ENCODE measurements around the gene SPACA5B.

GRCh38 chrX:48154796-48155195 lies 24.4 kb downstream of the SPACA5B start:
- no peak for TF ChIP-seq POLR2A (IDR thresholded peaks at IDR 0.05; ENCODE audit: low read length)
- no peak for TF ChIP-seq GATA1 (IDR thresholded peaks at IDR 0.05; ENCODE audit: low read depth, low read length)

Data from erythroblast (primary cell).